Heart right ventricle (tissue), 16 donors: Measurements from ENCODE around the gene CRACR2A. TPM values are rescaled to one million over a fixed set of nuclear protein-coding genes. Genes with fewer than 3 reads are reported as not detected.
A peak's percentile ranks its signal among the peaks of the same experiment; 100 is the strongest.

ENCODE experiments used
- ATAC-seq, 8 donors: fragments of 200-7000 bp; cut with Tn5 transposase; one replicate each; pipeline ENCODE4 v1.9.1; 2020; ENCODE audit warnings: mild to moderate bottlenecking in 8 of 8, moderate library complexity in 8 of 8, moderate number of reproducible peaks in 1 of 8
- DNase-seq, 2 donors: peaks; one replicate each; pipeline ENCODE4 v3.0.0-alpha.2; 2020
- H3K27ac ChIP-seq, 10 donors: fragments of 200-600 bp; sonication (generic) in 2 of 10; one replicate each; pipeline versions ENCODE4 v1.5.0 to v1.8.0; 2020 to 2022; ENCODE audit warnings: mild to moderate bottlenecking in 3 of 10
- H3K27me3 ChIP-seq, 7 donors: fragments of 200-600 bp; one replicate each; pipeline ENCODE4 v1.8.0; 2021 to 2022; ENCODE audit warnings: mild to moderate bottlenecking in 2 of 7
- H3K36me3 ChIP-seq, 9 donors: fragments of 200-600 bp; sonication (generic) in 1 of 9; one replicate each; pipeline versions ENCODE4 v1.5.0 to v1.8.0; 2020 to 2022; ENCODE audit warnings: mild to moderate bottlenecking in 2 of 9
- H3K4me1 ChIP-seq, 9 donors: fragments of 200-600 bp; sonication (generic) in 1 of 9; one replicate each; pipeline versions ENCODE4 v1.5.0 to v1.8.0; 2020 to 2022; ENCODE audit warnings: mild to moderate bottlenecking in 4 of 9
- H3K4me3 ChIP-seq, 10 donors: fragments of 200-600 bp; sonication (generic) in 2 of 10; one replicate each; pipeline versions ENCODE4 v1.5.0 to v1.8.0; 2020 to 2022; ENCODE audit warnings: mild to moderate bottlenecking in 7 of 10, moderate library complexity in 2 of 10
- H3K9me3 ChIP-seq, 11 donors: fragments of 200-600 bp in 10 of 11; sonication (generic) in 2 of 11; one replicate each; pipeline versions ENCODE4 v1.5.0 to v1.8.0; 2013 to 2022; ENCODE audit warnings: mild to moderate bottlenecking in 2 of 11, control low read depth in 1 of 11, moderate library complexity in 1 of 11
- CTCF ChIP-seq, 9 donors: fragments of 200-600 bp; sonication (generic) in 2 of 9; IDR thresholded peaks; one replicate each; pipeline versions ENCODE4 v1.5.0 to v1.8.0; 2021 to 2022; ENCODE audit warnings: antibody characterized with exemption in 9 of 9, mild to moderate bottlenecking in 5 of 9, moderate library complexity in 1 of 9
- WGBS, 2 donors: extraction: QIAGEN DNeasy Blood & Tissue Kit; methylation state at CpG; one replicate each; pipeline ENCODE4 v1.1.7; 2013; ENCODE audit warnings: inconsistent platforms in 1 of 2; 5-methylcytosine and 5-hydroxymethylcytosine counted together
- intact Hi-C, 10 donors: fragments of 100-400 bp; cut with DNase I; formaldehyde crosslinking; loops; one replicate each; pipeline versions ENCODE4 v1.11.1 to v1.14.2; 2022
- polyA plus RNA-seq, 2 donors: library from polyadenylated mRNA; stranded (reverse); fragments of 200-250 nt; gene quantifications; one replicate each; pipeline ENCODE4 v1.2.3, GENCODE V29; 2013
- total RNA-seq, 10 donors: library from RNA; stranded (reverse); fragmentation: NEBNext Ultra II Directional in 3 of 10; extraction: Animal tissue kit (Norgen Biotek cat#: 25700) in 3 of 10; gene quantifications; one replicate each; pipeline versions ENCODE4 v1.2.1 to v1.2.4, GENCODE V29; 2021 to 2023
- donor health status: Arrhythmogenic right ventricular cardiomyopathy.
- donor health status: ischemic (EF 13 %, LVEDD 7.1; RV severe dilation, severe dysfunction).
- donor health status: healthy with polysubstance abuse.
- donor health status: DM: no; HTN: yes; CAD: no.
- donor health status: DM: no; HTN: no; CAD: no.
- donor health status: ischemic (EF 25% LVEDD 6.9; RV normal size, moderate dysfunction).
- donor health status: ischemic (EF 25% LVEDD 5.7; RV mildly dilated, moderate dysfunction).
- donor health status: healthy.
- donor health status: DM: yes; HTN: yes; CAD: no.
- donor health status: Ischemic cardiomyopathy.
- donor health status: ischemic (EF 35%, LVEDD 5.7; RV mildly dilated, moderate dysfunction).
- donor health status: nonischemic (EF 11% LVEDD 7.7; RV severe dilation, severe dysfunction).
- donor health status: DM: yes; HTN: yes; CAD: no.
- donor health status: PGD.
- donor health status: ischemic (EF 29% LVEDD 5.4; RV normal size, mild dysfunction).
- donor health status: nonischemic (EF 23%, LVEDD 6.1; RV moderate dilation, normal function).

Gene CRACR2A
- total and polyA plus RNA-seq, 12 donors: 0.64 to 10.4 (median 4.6) TPM

GRCh38 chr12:3685830-3686229, 67.1 kb downstream of the CRACR2A start:
- Histone ChIP-seq H3K36me3 (peaks cover 0 to 4% (median 0%) of the 10 kb centered on the region in 9 donors), H3K4me1 (peaks cover 2 to 45% (median 23%) of the 10 kb centered on the region in 9 donors), H3K9me3 (peaks cover 0 to 13% (median 0%) of the 10 kb centered on the region in 11 donors), H3K27ac (peak overlapping the region in 5 of 10 donors; percentile 60 to 75 (median 63)), H3K4me3 (no peak overlapping the region), H3K27me3 (no peaks in the 10 kb centered on the region)
- intact Hi-C loops: loop anchor here in 3 of 10 donors (10.0 kb wide), 3 partner anchors 89 to 381 kb away; no protein-coding TSS in a partner anchor
- WGBS, 2 donors: 43 to 62% methylated on average over 1 of the region's 1 CpG
- DNase-seq (no peak), ATAC-seq (peak in 4 of 8 donors; percentile 42 to 68 (median 60))
- no peak for TF ChIP-seq CTCF (IDR thresholded peaks at IDR 0.05)

GRCh38 chr12:3684449-3685051, 68.4 kb downstream of the CRACR2A start:
- H3K36me3 ChIP-seq: peaks cover 0 to 16% (median 0%) of the 10 kb centered on the region in 9 donors
- peaks cover 0 to 10% (median 0%) of the 10 kb centered on the region in 11 donors for H3K9me3 ChIP-seq
- no peaks in the 10 kb centered on the region for H3K27me3 ChIP-seq
- peaks cover 2 to 49% (median 23%) of the 10 kb centered on the region in 9 donors for H3K4me1 ChIP-seq
- TF ChIP-seq CTCF (IDR thresholded peaks at IDR 0.05): no peak
- 42 to 52% methylated on average over 12 of the region's 12 CpGs for WGBS, 2 donors
- H3K4me3 ChIP-seq: no peak overlapping the region
- ATAC-seq: peak; percentile 67 to 96 (median 92)
- DNase-seq: peak; percentile 40 to 64
- intact Hi-C loops: loop anchor here in 4 of 10 donors (5.0 to 10.0 kb wide), 5 partner anchors 88 to 382 kb away; no protein-coding TSS in a partner anchor
- peak overlapping the region in 9 of 10 donors; percentile 12 to 75 (median 62) for H3K27ac ChIP-seq

GRCh38 chr12:3683670-3684069, 69.2 kb downstream of the CRACR2A start:
- Histone ChIP-seq H3K4me1 (peaks cover 2 to 49% (median 23%) of the 10 kb centered on the region in 9 donors), H3K27ac (peak overlapping the region in 6 of 10 donors; percentile 60 to 75 (median 65)), H3K4me3 (no peak overlapping the region), H3K36me3 (peaks cover 0 to 25% (median 0%) of the 10 kb centered on the region in 9 donors), H3K9me3 (peaks cover 0 to 6% (median 0%) of the 10 kb centered on the region in 11 donors), H3K27me3 (no peaks in the 10 kb centered on the region)
- peak in 5 of 8 donors; percentile 22 to 48 (median 38) for ATAC-seq
- no peak for TF ChIP-seq CTCF (IDR thresholded peaks at IDR 0.05)
- 65 to 69% methylated on average over 4 of the region's 4 CpGs for WGBS, 2 donors
- intact Hi-C loops: loop anchor here in 4 of 10 donors (5.0 to 10.0 kb wide), 5 partner anchors 89 to 381 kb away; no protein-coding TSS in a partner anchor
- DNase-seq: no peak

GRCh38 chr12:3681595-3682061, 71.3 kb downstream of the CRACR2A start:
- 66 to 77% methylated on average over 6 of the region's 6 CpGs for WGBS, 2 donors
- ATAC-seq (no peak), DNase-seq (no peak)
- Histone ChIP-seq H3K36me3 (peaks cover 0 to 44% (median 0%) of the 10 kb centered on the region in 9 donors), H3K4me1 (peaks cover 2 to 49% (median 23%) of the 10 kb centered on the region in 9 donors), H3K27ac (peak overlapping the region in 1 of 10 donors; percentile 11), H3K4me3 (no peak overlapping the region), H3K9me3 (no peaks in the 10 kb centered on the region), H3K27me3 (no peaks in the 10 kb centered on the region)
- TF ChIP-seq CTCF (IDR thresholded peaks at IDR 0.05): no peak
- intact Hi-C loops: loop anchor here in 4 of 10 donors (5.0 to 10.0 kb wide), 5 partner anchors 91 to 379 kb away; no protein-coding TSS in a partner anchor
